Activated T-helper 1 cell treated with anti-CD3 and anti-CD28 coated beads, Interleukin-2, amount 50 U/mL, for 16 hours (primary cell): ENCODE data around the gene ZEB2.

Experiments used
- DNase-seq, 2 donors: peaks; one replicate each; pipeline ENCODE4 v3.0.0-alpha.2; 2020; ENCODE audit warnings: low read depth in 1 of 2, low spot score in 1 of 2

Gene ZEB2

GRCh38 chr2:144361742-144362141, 158.2 kb downstream of the ZEB2 start:
- no peak for DNase-seq

GRCh38 chr2:144359684-144360083, 160.2 kb downstream of the ZEB2 start:
- DNase-seq: no peak

GRCh38 chr2:144358979-144359541, 160.9 kb downstream of the ZEB2 start:
- no peak for DNase-seq

GRCh38 chr2:144358374-144358964, 161.4 kb downstream of the ZEB2 start:
- DNase-seq: no peak

DNA sequence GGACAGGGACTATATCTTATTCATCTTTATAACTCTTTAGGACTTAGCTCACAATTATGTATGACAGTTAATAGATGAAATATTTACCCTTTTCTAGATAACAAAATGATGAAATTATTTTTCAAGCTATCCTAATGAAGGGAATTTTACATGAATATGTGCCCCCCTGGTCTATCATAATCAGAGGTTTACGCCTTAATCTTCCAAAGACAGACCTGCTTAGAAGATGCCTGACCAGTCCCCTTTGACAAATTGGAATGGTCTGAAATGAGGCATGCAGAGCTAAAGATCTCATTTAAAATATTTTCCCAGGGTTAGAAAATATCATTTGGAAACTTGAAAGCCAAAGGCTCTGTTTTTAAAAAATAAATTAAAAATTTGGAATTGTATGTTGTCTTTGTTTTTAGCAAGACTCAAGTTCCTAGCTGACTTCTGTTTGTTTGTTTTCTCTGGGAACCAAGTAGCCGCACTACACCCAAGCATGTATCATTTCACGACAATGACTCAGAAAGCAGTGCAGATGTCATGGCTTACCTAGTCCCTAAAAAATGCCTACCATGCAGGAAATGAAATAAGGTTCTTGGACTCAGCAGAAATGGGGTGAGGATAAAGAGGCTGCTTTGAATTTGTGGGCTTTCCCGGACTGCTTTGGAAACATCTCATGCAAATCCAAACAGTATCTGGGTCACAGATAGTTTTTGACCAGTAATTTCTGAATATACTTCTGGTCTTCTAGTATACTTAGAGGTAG, 162.1 kb downstream of the ZEB2 start:
- no peak for DNase-seq

DNA sequence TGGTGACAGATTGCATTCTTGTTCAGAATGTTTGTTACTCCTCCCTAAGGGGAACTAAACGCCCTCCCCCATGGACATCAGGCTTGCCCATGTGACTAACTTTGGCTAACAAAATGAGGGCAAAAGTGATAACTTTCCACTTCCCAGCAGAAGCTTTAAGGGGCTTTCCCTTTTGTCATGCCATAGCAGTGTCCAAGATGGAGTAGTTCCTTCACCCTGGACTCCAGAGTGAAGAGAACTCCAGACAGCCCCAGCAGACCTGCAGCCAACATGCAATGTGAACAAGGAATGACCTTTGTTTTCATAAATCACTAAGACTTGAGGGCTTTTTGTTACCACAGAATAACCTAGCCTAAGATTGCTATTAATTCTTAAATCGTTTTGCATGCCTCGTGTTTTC, 163.5 kb downstream of the ZEB2 start:
- DNase-seq: no peak

DNA sequence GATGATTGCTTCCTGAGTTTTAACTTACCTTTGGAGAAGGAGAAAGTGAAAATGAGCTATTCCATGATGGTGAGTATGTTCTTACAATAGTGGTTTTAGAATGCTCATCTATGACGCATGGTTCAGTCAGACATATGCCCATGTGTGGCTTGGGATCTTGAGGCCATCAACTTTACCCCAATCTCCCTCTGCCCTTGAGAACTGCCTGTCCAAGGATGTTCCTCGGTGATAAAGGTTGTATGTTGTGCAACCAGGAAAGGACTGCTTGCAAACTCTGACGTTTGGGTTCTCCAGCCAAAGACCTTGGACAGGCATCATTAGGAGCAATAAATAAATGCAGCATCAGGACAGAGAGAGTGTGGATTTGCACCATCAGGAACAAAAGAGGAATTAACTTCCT, 165.0 kb downstream of the ZEB2 start:
- no peak for DNase-seq

GRCh38 chr2:144351687-144352086, 168.2 kb downstream of the ZEB2 start:
- no peak for DNase-seq

GRCh38 chr2:144350151-144350802, 169.6 kb downstream of the ZEB2 start:
- DNase-seq: no peak

DNA sequence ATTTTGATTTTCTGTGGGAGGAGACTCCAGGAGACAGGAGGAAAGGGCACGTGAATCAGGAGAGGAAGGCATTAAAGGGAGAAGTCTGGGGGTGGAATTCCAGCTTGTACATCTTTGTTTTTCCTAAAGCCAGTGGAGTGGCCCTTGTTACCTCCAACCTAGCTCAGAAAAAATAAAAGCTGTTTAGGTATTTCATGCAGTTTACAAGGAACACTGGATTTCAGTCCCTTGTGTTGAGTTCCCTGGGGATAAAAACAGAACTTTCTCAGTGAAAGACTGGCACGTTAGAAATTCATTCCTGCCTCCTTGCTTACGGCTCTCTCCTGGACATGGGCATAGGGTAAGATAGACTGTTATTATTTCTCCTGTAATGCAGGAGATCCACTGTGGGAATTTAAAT, 170.2 kb downstream of the ZEB2 start:
- DNase-seq: no peak

DNA sequence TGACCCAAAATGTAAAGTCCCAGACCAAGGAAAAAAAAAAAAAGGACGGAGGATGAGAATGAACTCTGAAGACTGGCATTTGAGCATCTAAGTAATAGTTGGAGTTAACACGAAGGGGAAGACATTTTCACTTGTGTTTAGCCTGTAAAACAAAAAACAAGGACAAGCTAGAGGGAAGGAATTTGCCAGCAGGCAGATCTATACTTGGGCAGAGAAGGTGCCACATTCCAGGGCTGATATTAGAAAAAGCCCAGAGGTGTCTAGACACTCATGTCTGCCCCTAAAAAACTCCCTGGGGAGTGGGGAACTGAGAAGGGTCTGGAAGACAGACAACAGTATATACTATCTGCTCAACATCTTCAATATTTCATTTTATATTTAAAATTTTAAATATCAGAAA, 171.1 kb downstream of the ZEB2 start:
- DNase-seq: no peak

DNA sequence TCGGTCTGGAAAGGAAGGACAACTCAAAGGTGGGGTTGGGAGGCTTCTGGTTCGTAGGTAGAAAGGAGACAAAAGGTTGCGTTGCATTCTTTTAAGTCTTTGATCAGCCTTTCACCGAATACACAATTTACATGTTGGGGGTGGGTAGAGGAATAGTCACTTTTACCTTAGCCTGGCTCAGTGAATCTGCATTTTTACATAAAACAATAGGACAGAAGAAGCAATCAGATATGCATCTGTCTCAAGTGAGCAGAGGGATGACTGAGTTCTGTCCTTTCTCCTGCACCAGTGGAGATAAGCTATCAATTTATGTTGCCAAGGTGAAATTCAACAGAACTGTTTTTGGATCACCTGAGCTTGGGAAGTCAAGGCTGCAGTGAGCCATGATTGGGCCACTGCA, 173.7 kb downstream of the ZEB2 start:
- no peak for DNase-seq

- no peak for DNase-seq
Observed at GRCh38 chr2:144343145-144343544, 176.8 kb downstream of the ZEB2 start.

- no peak for DNase-seq
Observed at GRCh38 chr2:144341538-144341937, 178.4 kb downstream of the ZEB2 start.

DNA sequence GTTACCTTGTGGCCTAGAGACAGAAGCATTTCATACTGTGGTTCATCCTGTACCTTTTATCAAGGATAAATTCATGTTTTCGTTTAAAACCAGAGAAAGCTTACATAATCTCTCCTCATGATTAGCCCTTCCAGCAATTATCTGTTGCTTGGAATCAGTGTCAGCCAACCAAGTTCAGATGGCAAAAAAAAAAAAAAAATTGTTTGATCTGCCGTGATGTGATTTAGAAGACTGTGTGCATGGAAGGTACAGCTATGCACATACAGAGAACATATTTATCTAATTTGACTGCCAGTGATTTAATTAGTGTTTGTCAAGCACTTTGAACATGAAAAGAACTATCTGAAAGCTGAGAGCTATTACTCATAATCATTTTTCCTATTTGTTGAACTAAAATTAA, 180.9 kb downstream of the ZEB2 start:
- no peak for DNase-seq

- DNase-seq: no peak
Observed at GRCh38 chr2:144334551-144334950, 185.4 kb downstream of the ZEB2 start.
